ENCODE data around the gene C5. TPM values are rescaled to one million over a fixed set of nuclear protein-coding genes. Genes with fewer than 3 reads are reported as not detected.
"Not testable (repeated sequence)": the region's sequence is repeated elsewhere in the genome, so short reads cannot be mapped to it uniquely, and the experiment has no call there.

The C5 gene
- total RNA-seq (2012; rRNA removed): 1.1 and 1.5 TPM in 2 replicates

DNA sequence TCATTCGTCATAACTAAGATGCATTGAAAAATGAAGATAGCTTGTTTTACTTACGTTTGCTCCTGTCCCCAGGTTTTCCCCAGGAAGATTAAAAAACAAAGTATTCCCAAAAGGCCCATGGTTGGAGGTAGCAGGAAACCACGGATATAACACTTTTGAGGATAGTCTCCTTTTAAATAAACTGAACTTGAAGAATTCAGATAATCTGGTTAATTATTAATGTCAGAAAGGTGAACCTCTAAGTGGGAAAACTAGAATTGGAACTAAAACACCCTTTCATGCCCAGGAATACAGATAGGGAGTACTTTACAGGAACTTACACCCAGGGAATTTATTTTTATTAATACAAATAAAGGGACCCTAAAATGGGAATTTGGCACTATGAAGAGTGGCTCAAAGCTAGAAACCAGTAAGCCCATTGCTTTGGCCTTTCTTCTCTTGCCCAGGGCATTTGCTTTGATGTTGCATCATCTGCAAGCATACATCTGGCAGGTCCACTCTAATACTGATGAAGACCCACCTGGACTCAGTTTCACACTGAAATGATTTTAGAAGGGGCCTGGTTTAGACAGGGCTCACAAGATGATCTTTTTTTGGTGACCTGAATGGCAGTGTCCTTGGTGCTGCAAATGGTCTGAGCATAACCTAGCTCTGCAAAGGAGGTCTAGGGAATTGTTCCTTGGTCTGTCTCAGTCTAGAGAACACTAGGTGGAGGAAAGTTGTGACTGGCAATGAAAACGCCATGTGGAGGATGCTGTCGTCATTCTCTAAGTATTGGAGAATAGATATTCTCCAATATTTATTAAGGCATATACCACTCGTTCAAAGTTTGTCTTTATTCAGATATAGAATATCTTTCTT is at the start of gene C5:
C5 (minus strand) TSS at position 148 of the 861 bp plus-strand sequence; CDS start at position 119, 29 bp downstream.
- Histone ChIP-seq H3K9ac (ENCODE audit: low read depth, low read length) (no peak within 1 kb of the TSS), H3K27me3 (ENCODE audit: control insufficient read depth, insufficient read depth, low read length) (no peaks in the 10 kb centered on the region), H3K4me2 (ENCODE audit: low read length) (no peak within 1 kb of the TSS), H3K4me1 (ENCODE audit: control insufficient read depth, insufficient read depth, low read length) (no peaks in the 10 kb centered on the region), H3K36me3 (ENCODE audit: insufficient read depth, low read length) (no peaks in the 10 kb centered on the region), H3K4me3 (ENCODE audit: low read length) (no peak within 1 kb of the TSS), H3K9me3 (replicated peaks; ENCODE audit: low read length) (no peaks in the 10 kb centered on the region)

DNA sequence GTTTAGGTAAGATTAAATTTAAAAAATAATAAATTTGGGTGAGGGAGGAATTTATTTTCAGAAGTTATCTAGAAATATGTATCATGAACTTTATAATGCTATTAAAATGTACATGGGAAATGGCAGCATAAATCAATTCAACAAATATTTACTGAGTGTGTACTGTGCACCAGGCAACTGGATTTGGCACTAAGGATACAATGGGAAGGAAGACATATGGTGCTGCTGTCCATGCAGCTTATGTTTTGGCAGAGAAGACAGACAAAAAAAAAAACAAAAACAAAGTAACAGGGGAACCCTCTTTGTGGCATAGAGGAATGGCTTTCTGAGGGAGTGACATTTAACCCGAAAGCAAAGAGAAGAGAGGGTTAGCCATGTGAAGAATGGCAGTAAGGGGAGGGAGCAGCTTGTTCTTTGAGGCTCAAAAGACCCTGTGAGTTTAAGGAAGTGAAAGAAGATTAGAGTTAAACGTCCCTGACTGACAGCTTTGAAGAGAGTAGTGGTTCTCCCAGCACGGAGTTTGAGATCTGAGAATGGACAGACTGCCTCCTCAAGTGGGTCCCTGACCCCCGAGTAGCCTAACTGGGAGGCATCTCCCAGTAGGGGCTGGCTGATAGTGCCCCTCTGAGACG is 48.6 kb upstream of the C5 start:
- Histone ChIP-seq H3K4me1 (ENCODE audit: control insufficient read depth, insufficient read depth, low read length) (no peaks in the 10 kb centered on the region), H3K9ac (ENCODE audit: low read depth, low read length) (no peak overlapping the region), H3K9me3 (replicated peaks; ENCODE audit: low read length) (no peaks in the 10 kb centered on the region), H3K4me3 (ENCODE audit: low read length) (no peak overlapping the region), H3K27me3 (ENCODE audit: control insufficient read depth, insufficient read depth, low read length) (no peaks in the 10 kb centered on the region), H3K4me2 (ENCODE audit: low read length) (no peak overlapping the region), H3K36me3 (ENCODE audit: insufficient read depth, low read length) (no peaks in the 10 kb centered on the region)

DNA sequence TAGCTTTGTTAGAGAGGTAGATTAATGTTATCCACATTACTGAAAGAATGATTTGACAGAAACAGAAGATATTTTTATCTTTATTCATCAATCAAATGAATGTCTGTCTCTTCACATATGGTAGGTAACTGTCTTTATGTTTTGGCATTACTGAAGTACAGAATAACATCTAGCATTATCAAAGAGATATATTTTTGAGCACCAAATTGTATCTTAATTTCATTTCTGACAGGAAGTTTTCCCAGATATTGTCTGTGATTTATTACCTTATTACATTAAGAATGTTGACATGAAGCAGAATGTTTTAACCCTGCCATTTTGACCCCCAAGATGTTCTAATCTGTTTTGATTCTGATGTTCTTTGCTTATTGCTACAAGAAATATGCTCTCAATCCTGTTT is 45.0 kb upstream of the C5 start:
- Histone ChIP-seq H3K9ac (ENCODE audit: low read depth, low read length) (no peak overlapping the region), H3K4me3 (ENCODE audit: low read length) (no peak overlapping the region), H3K4me1 (ENCODE audit: control insufficient read depth, insufficient read depth, low read length) (no peaks in the 10 kb centered on the region), H3K9me3 (replicated peaks; ENCODE audit: low read length) (no peaks in the 10 kb centered on the region), H3K27me3 (ENCODE audit: control insufficient read depth, insufficient read depth, low read length) (no peaks in the 10 kb centered on the region), H3K4me2 (ENCODE audit: low read length) (no peak overlapping the region), H3K36me3 (ENCODE audit: insufficient read depth, low read length) (no peaks in the 10 kb centered on the region)

DNA sequence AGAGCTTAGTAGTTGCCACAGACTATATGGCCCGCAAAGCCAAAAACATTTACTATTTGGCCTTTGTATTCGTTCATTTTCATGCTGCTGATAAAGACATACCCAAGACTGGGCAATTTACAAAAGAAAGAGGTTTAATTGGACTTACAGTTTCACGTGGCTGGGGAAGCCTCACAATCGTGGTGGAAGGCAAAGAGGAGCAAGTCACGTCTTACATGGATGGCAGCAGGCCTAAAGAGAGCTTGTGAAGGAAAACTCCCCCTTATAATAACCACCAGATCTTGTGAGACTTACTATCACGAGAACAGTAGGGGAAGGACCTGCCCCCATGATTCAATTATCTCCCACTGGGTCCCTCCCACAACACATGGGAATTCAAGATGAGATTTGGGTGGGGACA is 40.7 kb upstream of the C5 start:
- H3K4me3 ChIP-seq (ENCODE audit: low read length); H3K4me2 ChIP-seq (ENCODE audit: low read length); H3K4me1 ChIP-seq (ENCODE audit: control insufficient read depth, insufficient read depth, low read length); H3K9ac ChIP-seq (ENCODE audit: low read depth, low read length); H3K27me3 ChIP-seq (ENCODE audit: control insufficient read depth, insufficient read depth, low read length); H3K9me3 ChIP-seq (replicated peaks; ENCODE audit: low read length); H3K36me3 ChIP-seq (ENCODE audit: insufficient read depth, low read length): not testable (repeated sequence)

DNA sequence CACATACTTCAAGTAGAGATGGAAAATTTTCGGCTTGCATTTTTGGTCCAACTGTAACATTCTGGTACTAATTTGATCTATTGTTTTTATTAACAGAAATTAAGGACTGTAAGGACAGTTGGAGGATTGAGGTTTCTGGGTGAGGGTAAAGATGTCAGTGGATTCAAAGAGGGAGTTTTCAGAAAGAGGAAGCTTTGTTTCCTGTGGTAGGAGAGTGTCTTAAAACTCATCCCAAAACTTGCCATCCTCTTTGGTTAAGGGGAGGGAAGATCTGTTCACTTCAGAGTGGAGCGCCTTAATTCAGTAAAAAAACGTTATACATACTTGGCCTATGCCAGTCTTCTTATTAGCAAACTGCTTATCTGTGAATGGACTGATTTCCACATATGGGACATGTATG is 38.5 kb upstream of the C5 start:
- Histone ChIP-seq H3K4me2 (ENCODE audit: low read length) (no peak overlapping the region), H3K4me1 (ENCODE audit: control insufficient read depth, insufficient read depth, low read length) (peaks cover 4% of the 10 kb centered on the region), H3K9me3 (replicated peaks; ENCODE audit: low read length) (no peaks in the 10 kb centered on the region), H3K4me3 (ENCODE audit: low read length) (no peak overlapping the region), H3K9ac (ENCODE audit: low read depth, low read length) (no peak overlapping the region), H3K27me3 (ENCODE audit: control insufficient read depth, insufficient read depth, low read length) (no peaks in the 10 kb centered on the region), H3K36me3 (ENCODE audit: insufficient read depth, low read length) (no peaks in the 10 kb centered on the region)

DNA sequence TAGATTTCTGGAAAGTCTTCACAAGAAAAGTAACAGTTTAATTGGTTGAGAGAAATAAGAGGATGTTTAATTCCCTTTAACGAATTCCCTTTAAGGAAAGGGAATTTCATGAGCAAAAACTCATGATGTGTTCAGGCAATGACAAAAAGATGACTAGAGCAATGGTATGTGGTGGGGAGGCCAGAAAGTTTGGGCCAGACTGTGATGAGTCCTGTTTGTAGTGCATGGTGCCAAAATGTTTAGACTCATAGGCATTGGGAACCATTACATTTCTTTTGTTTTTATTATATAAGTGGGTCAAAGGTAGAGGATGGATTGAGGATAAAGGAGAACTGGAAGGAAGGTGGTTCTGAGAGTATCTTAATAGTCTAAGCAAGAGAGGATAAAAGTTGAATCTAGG is 35.6 kb upstream of the C5 start:
- peaks cover 4% of the 10 kb centered on the region for H3K4me1 ChIP-seq (ENCODE audit: control insufficient read depth, insufficient read depth, low read length)
- H3K36me3 ChIP-seq (ENCODE audit: insufficient read depth, low read length): no peaks in the 10 kb centered on the region
- H3K9me3 ChIP-seq (replicated peaks; ENCODE audit: low read length): no peaks in the 10 kb centered on the region
- no peak overlapping the region for H3K4me3 ChIP-seq (ENCODE audit: low read length)
- no peak overlapping the region for H3K9ac ChIP-seq (ENCODE audit: low read depth, low read length)
- no peaks in the 10 kb centered on the region for H3K27me3 ChIP-seq (ENCODE audit: control insufficient read depth, insufficient read depth, low read length)
- no peak overlapping the region for H3K4me2 ChIP-seq (ENCODE audit: low read length)

DNA sequence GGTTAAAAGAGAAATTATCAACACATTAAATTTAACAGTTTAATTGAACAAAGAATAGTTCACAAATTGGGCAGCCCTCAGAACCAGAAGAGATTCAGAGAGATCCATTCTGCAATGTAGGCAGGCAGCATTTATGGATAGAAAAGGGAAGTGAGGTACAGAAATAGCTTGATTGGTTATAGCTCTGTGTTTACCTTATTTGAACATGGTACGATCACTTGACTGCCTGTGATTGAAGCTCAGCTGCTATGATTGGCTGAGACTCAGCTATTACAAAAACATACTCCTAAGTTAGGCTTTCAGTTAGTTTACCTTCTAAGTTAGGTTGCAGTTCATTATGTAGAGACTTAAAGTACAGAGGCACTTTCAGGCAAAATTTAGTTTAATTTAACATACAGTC is 32.0 kb upstream of the C5 start:
- Histone ChIP-seq H3K9me3 (replicated peaks; ENCODE audit: low read length) (no peaks in the 10 kb centered on the region), H3K9ac (ENCODE audit: low read depth, low read length) (no peak overlapping the region), H3K4me3 (ENCODE audit: low read length) (no peak overlapping the region), H3K36me3 (ENCODE audit: insufficient read depth, low read length) (no peaks in the 10 kb centered on the region), H3K4me2 (ENCODE audit: low read length) (no peak overlapping the region), H3K4me1 (ENCODE audit: control insufficient read depth, insufficient read depth, low read length) (peaks cover 4% of the 10 kb centered on the region), H3K27me3 (ENCODE audit: control insufficient read depth, insufficient read depth, low read length) (no peaks in the 10 kb centered on the region)

DNA sequence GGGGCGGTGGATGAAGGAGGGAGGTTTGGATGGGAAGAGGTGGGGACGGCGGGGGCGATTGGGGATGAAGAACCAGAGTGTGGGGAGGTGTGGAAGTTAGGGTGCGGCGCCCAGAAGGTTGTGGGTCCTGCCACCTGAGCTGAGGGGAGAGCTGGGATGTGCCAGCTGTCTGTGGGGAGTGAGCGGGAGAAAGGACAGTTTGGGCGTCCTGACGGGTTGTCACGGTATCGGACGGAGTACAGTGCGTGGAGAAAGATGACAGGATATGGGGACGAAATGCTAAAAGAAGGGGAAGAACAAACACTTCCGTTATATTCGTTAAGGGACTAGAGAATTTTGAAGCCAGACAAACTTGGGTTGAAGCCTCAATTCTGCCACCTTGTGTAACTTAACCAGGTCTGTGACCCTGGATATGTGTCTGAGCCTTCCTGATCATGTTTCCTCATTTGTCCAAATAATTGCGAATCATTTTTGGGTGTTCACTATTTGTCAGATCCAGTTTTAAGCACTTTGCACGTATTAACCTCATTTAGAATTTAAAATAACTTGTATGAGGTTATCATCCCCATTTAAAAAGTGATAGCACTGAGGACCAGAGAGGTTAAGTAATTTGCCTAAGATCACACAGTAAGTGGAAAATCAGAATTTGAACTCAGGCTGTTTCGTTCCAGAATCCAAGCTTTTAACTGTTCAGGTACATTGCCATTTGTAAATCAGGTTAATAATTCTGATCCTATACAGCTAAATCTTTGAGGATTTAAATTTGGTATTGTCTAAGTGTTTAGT is 25.4 kb upstream of the C5 start:
- H3K9me3 ChIP-seq (replicated peaks; ENCODE audit: low read length): no peaks in the 10 kb centered on the region
- peak overlapping the region; percentile 90 for H3K4me3 ChIP-seq (ENCODE audit: low read length)
- peak overlapping the region; percentile 93 for H3K4me2 ChIP-seq (ENCODE audit: low read length)
- peak overlapping the region; percentile 92 for H3K9ac ChIP-seq (ENCODE audit: low read depth, low read length)
- peaks cover 30% of the 10 kb centered on the region for H3K4me1 ChIP-seq (ENCODE audit: control insufficient read depth, insufficient read depth, low read length)
- no peaks in the 10 kb centered on the region for H3K27me3 ChIP-seq (ENCODE audit: control insufficient read depth, insufficient read depth, low read length)
- no peaks in the 10 kb centered on the region for H3K36me3 ChIP-seq (ENCODE audit: insufficient read depth, low read length)

DNA sequence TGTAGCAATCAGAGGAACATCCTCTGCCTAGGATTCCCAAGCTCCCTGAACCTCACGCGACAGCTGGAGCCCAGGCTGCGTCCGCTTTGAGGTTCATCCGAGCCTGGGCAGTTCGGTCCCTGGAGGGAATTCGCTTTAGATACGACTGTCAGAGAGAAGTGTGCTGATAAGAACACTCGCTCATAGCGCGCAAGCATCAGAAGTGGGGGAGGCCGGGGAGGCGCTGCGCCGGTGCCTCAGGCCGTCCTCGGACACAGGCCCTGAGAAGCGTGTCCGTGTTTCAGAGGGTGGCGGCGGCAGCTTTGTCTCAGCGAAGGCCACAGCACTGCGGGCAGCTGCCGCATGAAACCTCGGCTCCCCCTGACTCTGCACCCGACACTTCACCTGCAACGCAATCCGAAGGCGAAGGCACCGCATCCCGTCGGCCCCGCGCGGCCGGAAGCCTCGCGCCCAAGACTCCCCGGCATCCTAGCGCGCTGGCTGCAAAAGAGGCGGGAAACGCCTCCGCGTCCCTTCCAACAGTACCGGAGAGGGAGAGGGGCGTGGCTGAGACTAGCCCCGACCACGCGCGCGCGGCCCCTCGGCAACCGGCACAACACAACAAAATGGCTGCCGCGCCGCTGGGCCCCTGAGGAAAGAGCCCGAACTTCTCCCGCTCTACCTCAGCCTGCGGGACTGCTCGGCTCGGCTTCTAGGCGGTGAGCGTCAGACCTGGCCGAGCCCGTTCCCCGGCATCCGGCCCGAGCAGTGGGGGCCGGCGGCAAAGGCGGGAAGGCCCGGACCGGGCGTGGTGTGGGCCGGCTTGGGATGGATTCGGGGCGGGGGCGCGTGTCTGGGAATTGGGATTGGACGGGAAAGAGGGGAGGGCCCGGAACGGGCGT is 24.5 kb upstream of the C5 start, which contains the start of gene CNTRL:
CNTRL (plus strand) TSS at position 586 of the 881 bp plus-strand sequence. CDS start 13,372 bp downstream, outside the sequence.
- Histone ChIP-seq H3K4me2 (ENCODE audit: low read length) (peak within 1 kb of the TSS; percentile 93), H3K9ac (ENCODE audit: low read depth, low read length) (peak within 1 kb of the TSS; percentile 92), H3K36me3 (ENCODE audit: insufficient read depth, low read length) (no peaks in the 10 kb centered on the region), H3K4me3 (ENCODE audit: low read length) (peak within 1 kb of the TSS; percentile 90), H3K4me1 (ENCODE audit: control insufficient read depth, insufficient read depth, low read length) (peaks cover 30% of the 10 kb centered on the region), H3K27me3 (ENCODE audit: control insufficient read depth, insufficient read depth, low read length) (no peaks in the 10 kb centered on the region), H3K9me3 (replicated peaks; ENCODE audit: low read length) (no peaks in the 10 kb centered on the region)

DNA sequence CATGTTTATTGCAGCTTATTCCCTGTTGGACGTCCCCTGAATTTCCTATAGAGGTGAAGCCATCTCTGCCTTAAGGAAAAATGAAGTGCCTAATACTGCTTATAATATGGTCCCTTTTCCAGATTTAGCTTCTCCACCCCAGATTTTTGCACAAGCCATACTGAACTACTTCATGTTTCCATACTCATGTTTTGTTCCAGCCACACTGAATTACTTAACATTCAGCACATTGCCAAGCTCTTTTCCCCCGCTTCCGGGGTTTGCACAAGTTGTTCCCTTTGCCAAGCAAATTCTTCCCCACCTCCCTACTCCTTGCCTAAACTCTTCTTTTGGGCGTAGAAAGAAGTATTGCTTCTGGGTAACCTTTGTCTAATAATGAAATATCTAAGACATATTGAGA is 23.0 kb upstream of the C5 start:
- no peaks in the 10 kb centered on the region for H3K27me3 ChIP-seq (ENCODE audit: control insufficient read depth, insufficient read depth, low read length)
- no peak overlapping the region for H3K9ac ChIP-seq (ENCODE audit: low read depth, low read length)
- peak overlapping the region; percentile 93 for H3K4me2 ChIP-seq (ENCODE audit: low read length)
- no peaks in the 10 kb centered on the region for H3K9me3 ChIP-seq (replicated peaks; ENCODE audit: low read length)
- H3K4me1 ChIP-seq (ENCODE audit: control insufficient read depth, insufficient read depth, low read length): peaks cover 30% of the 10 kb centered on the region
- no peak overlapping the region for H3K4me3 ChIP-seq (ENCODE audit: low read length)
- H3K36me3 ChIP-seq (ENCODE audit: insufficient read depth, low read length): no peaks in the 10 kb centered on the region

All from skeletal muscle satellite cell (primary cell).